SK-N-SH treated with all-trans-retinoic acid at 6 μM for 48 hours (cell line): ENCODE data around the gene OR7G3.

Source experiments
- RARB ChIP-seq: fragments of 250-450 bp; sonication (Bioruptor Pico); IDR thresholded peaks from 2 replicates; pipeline ENCODE4 v1.8.0; 2021; ENCODE audit warnings: mild to moderate bottlenecking, moderate library complexity
- ZFP3 ChIP-seq: fragments of 250-450 bp; sonication (Bioruptor Pico); IDR thresholded peaks from 2 replicates; pipeline ENCODE4 v1.5.0; 2020; ENCODE audit warnings: mild to moderate bottlenecking, moderate library complexity
- ZNF8 ChIP-seq: fragments of 450-650 bp; formaldehyde crosslinking; IDR thresholded peaks from 2 replicates; pipeline ENCODE4 v1.5.0; 2020; ENCODE audit warnings: mild to moderate bottlenecking, moderate library complexity
- TF ChIP-seq, protein P1 (sequence below): fragments of 250-450 bp; sonication (Bioruptor Pico); IDR thresholded peaks from 2 replicates; pipeline ENCODE4 v1.8.0; 2021; ENCODE audit warnings: low read depth, mild to moderate bottlenecking, moderate library complexity, borderline replicate concordance

DNA sequence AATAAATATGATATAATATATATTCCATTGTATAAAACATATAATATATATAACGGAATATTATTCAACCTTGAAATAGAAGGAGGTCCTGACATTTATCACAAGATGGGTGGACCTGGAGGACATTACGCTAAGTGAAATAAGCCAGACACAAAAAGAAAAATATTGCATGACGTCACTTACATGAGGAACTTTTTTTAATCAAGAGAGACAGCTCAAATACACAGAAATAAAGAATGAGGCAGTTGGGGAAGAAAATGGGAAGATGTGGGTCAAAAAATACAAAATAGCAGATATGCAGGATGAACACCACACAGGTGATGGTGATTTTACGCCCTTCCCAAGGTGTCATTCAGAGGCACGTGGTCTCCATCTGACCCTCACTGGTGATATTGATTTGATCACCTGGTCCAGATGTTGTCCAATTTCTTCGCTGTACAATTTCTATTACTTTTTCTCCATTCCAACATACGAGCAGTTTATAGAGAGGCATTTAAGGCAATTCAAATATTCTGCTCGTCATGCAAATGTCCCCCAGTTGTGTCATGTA lies 12.9 kb upstream of the OR7G3 start:
- TF ChIP-seq ZFP3 (CRISPR knock-in tag), result no peak
- no peak for TF ChIP-seq RARB
- no peak for TF ChIP-seq ZNF8
- TF ChIP-seq, protein P1, sequence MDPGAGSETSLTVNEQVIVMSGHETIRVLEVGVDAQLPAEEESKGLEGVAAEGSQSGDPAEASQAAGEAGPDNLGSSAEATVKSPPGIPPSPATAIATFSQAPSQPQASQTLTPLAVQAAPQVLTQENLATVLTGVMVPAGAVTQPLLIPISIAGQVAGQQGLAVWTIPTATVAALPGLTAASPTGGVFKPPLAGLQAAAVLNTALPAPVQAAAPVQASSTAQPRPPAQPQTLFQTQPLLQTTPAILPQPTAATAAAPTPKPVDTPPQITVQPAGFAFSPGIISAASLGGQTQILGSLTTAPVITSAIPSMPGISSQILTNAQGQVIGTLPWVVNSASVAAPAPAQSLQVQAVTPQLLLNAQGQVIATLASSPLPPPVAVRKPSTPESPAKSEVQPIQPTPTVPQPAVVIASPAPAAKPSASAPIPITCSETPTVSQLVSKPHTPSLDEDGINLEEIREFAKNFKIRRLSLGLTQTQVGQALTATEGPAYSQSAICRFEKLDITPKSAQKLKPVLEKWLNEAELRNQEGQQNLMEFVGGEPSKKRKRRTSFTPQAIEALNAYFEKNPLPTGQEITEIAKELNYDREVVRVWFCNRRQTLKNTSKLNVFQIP, result no peak
